Transverse colon (tissue), 4 donors: ENCODE results near the gene FANCE. TPM values are rescaled to one million over a fixed set of nuclear protein-coding genes. Genes with fewer than 3 reads are reported as not detected.

ENCODE experiments used
- DNase-seq: peaks from one replicate; pipeline ENCODE4 v3.0.0-alpha.2; 2019
- H3K27ac ChIP-seq, 4 donors: fragments of 200-600 bp; sonication (generic); 2 replicates each; pipeline ENCODE4 v1.5.1; 2016 to 2018; ENCODE audit warnings: inconsistent platforms in 4 of 4
- H3K27me3 ChIP-seq: fragments of 200-600 bp; sonication (generic); 2 replicates; pipeline ENCODE4 v1.5.1; 2017; ENCODE audit warnings: inconsistent platforms
- H3K36me3 ChIP-seq, 4 donors: fragments of 200-600 bp; sonication (generic); 2 replicates each; pipeline ENCODE4 v1.5.1; 2017 to 2019; ENCODE audit warnings: inconsistent platforms in 4 of 4
- H3K4me1 ChIP-seq, 4 donors: fragments of 200-600 bp; sonication (generic); 2 replicates each; pipeline ENCODE4 v1.5.1; 2017 to 2020; ENCODE audit warnings: inconsistent platforms in 4 of 4
- H3K4me3 ChIP-seq, 4 donors: fragments of 200-600 bp; sonication (generic); 1 replicate in 1 of 4; 2 replicates in 3 of 4; pipeline versions ENCODE4 v1.5.1 to v1.6.1; 2017 to 2019; ENCODE audit warnings: inconsistent platforms in 4 of 4
- H3K9me3 ChIP-seq, 2 donors: fragments of 200-600 bp; sonication (generic); 2 replicates each; pipeline ENCODE4 v1.5.1; 2017 to 2019; ENCODE audit warnings: inconsistent platforms in 2 of 2
- EP300 ChIP-seq: sonication (generic); formaldehyde crosslinking; IDR thresholded peaks from one replicate; pipeline ENCODE4 v1.6.1; 2017; ENCODE audit warnings: antibody characterized with exemption, low read depth
- POLR2A ChIP-seq: fragments of 450-650 bp; IDR thresholded peaks from one replicate; pipeline ENCODE4 v1.6.1; 2016; ENCODE audit warnings: antibody characterized with exemption, mild to moderate bottlenecking, moderate library complexity
- POLR2AphosphoS5 ChIP-seq, 3 donors: sonication (generic); formaldehyde crosslinking; IDR thresholded peaks; one replicate each; pipeline ENCODE4 v1.6.1; 2016; ENCODE audit warnings: antibody characterized with exemption in 3 of 3
- WGBS, 2 donors: methylation state at CpG; one replicate each; pipeline ENCODE4 v1.1.5; 2018; ENCODE audit warnings: low coverage in 1 of 2; 5-methylcytosine and 5-hydroxymethylcytosine counted together
- in situ Hi-C, 4 donors: fragments of 200-750 bp; cut with MboI; loops; one replicate each; pipeline versions ENCODE4 v1.15.0 to v1.15.1; 2017; ENCODE audit warnings: low sequenced_read_pairs in 3 of 4, low pct_ligation_motif_present in 1 of 4, low pct_unique_long_range_greater_than_20kb in 1 of 4
- intact Hi-C: fragments of 100-400 bp; cut with DNase I; formaldehyde crosslinking; loops from one replicate; pipeline ENCODE4 v1.15.1; 2023; ENCODE audit warnings: low total_unique reads
- total RNA-seq, 4 donors: library from RNA; depleted of rRNA; stranded (reverse); fragments of >200 nt; gene quantifications; one replicate each; pipeline ENCODE4 v1.1.0, GENCODE V29; 2016
- TF ChIP-seq, protein P1 (sequence below), 5 experiments: fragments of 200-600 bp in 3 of 5; fragments of 450-650 bp in 2 of 5; sonication (generic) in 3 of 5; IDR thresholded peaks; 1 replicate in 2 of 5; 2 replicates in 3 of 5; pipeline ENCODE4 v1.5.1; 2016 to 2017; ENCODE audit warnings: antibody characterized with exemption in 5 of 5, inconsistent platforms in 3 of 5, mild to moderate bottlenecking in 2 of 5, moderate library complexity in 1 of 5

FANCE gene
- total RNA-seq, 4 donors from 2014 or later: 0.75 to 30.8 (median 3.8) TPM

DNA sequence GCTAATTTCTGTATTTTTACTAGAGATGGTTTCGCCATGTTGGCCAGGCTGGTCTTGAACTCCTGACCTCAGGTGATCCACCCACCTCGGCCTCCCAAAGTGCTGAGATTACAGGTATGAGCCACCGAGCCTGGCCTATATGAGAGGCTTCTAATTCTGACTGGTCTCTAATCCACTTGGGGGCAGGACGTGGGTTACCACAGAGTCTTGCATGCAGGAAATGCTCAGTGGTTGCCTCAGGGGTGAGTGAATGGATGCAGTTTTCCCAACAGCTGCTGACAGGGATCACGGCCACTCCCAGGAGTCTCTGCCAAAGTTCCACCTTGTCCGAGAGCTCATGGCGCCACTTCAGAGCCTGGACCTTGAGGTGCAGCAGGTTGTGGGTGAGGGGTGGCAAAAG is 6.4 kb upstream of the FANCE start:
- 60 to 100% methylated on average over 1 to 5 of the region's 7 CpGs for whole genome bisulfite sequencing, 2 donors
- in situ Hi-C loops: loop anchor here in 3 of 4 donors (10.0 to 25.0 kb wide), 2 partner anchors 101 to 133 kb away; partner anchors contain the start of gene PPARD (in 2 of the 3)
- no peak overlapping the region for H3K27ac ChIP-seq
- no peak for TF ChIP-seq POLR2A
- TF ChIP-seq, protein P1, sequence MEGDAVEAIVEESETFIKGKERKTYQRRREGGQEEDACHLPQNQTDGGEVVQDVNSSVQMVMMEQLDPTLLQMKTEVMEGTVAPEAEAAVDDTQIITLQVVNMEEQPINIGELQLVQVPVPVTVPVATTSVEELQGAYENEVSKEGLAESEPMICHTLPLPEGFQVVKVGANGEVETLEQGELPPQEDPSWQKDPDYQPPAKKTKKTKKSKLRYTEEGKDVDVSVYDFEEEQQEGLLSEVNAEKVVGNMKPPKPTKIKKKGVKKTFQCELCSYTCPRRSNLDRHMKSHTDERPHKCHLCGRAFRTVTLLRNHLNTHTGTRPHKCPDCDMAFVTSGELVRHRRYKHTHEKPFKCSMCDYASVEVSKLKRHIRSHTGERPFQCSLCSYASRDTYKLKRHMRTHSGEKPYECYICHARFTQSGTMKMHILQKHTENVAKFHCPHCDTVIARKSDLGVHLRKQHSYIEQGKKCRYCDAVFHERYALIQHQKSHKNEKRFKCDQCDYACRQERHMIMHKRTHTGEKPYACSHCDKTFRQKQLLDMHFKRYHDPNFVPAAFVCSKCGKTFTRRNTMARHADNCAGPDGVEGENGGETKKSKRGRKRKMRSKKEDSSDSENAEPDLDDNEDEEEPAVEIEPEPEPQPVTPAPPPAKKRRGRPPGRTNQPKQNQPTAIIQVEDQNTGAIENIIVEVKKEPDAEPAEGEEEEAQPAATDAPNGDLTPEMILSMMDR (IDR thresholded peaks at IDR 0.05): no peak
- no peak for TF ChIP-seq EP300
- no peak for TF ChIP-seq POLR2AphosphoS5 (IDR thresholded peaks at IDR 0.05)
- no peaks in the 10 kb centered on the region for H3K27me3 ChIP-seq
- H3K36me3 ChIP-seq: no peaks in the 10 kb centered on the region
- DNase-seq: no peak
- intact Hi-C loops: no loop called here
- no peaks in the 10 kb centered on the region for H3K4me1 ChIP-seq
- no peak overlapping the region for H3K4me3 ChIP-seq
- H3K9me3 ChIP-seq: no peaks in the 10 kb centered on the region

DNA sequence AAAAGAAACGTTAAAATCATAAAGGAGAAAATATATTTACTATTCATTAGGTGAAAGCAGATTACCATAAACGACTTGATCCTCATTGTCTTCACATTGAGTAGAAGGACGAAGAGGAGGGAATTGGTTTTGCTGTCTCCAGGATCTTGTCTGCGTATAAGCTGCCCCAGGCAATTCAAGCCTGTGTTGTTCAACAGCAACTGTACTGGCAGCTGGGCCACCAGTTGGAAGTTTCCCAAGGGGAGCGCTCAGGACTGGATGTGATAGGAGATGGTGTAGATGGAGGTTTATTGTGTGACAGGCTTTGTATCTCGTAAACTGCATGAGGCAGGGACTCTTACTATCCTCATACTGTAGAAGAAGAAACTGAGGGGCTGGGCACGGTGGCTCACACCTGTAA is 3.9 kb upstream of the FANCE start:
- DNase-seq: no peak
- no peaks in the 10 kb centered on the region for H3K9me3 ChIP-seq
- H3K27ac ChIP-seq: no peak overlapping the region
- no peaks in the 10 kb centered on the region for H3K27me3 ChIP-seq
- TF ChIP-seq POLR2A: no peak
- TF ChIP-seq POLR2AphosphoS5 (IDR thresholded peaks at IDR 0.05): no peak
- TF ChIP-seq, protein P1 (IDR thresholded peaks at IDR 0.05): no peak
- no peak for TF ChIP-seq EP300
- intact Hi-C loops: no loop called here
- WGBS, 2 donors: 58 to 67% methylated on average over 3 to 7 of the region's 7 CpGs
- H3K36me3 ChIP-seq: no peaks in the 10 kb centered on the region
- H3K4me1 ChIP-seq: peaks cover 5 to 15% (median 12%) of the 10 kb centered on the region in 4 donors
- in situ Hi-C loops: loop anchor here in 3 of 4 donors (10.0 to 25.0 kb wide), 2 partner anchors 103 to 136 kb away; partner anchors contain the start of gene PPARD (in 2 of the 3)
- H3K4me3 ChIP-seq: no peak overlapping the region

DNA sequence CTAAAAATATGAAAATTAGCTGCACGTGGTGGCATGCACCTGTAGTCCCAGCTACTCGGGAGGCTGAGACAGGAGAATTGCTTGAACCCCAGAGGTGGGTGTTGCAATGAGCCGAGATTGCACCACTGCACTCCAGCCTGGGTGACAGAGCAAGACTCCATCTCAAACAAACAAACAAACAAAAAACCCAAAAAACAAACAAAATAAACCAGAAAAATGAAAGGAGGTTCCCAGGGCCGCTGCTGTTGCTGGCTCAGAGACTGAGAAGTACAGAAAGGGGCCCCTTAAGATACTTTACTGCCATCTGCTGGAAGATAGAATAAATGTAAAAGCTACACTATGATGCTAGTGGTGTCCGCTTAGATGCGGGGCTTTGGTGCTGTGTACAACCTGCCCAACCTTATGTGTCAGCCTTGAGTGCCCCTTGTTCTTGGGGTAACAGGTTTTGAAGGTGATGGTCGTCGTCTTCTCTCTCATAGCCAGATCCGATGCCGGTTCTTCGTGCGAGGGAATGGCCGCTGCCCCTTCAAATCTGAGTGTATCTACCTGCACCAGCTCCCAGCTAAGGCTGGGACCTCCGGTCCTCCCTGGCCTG is 2.8 kb upstream of the FANCE start:
- DNase-seq: no peak
- in situ Hi-C loops: loop anchor here in 3 of 4 donors (10.0 to 25.0 kb wide), 2 partner anchors 105 to 137 kb away; partner anchors contain the start of gene PPARD (in 2 of the 3)

More for the DNA sequence above, 2.8 kb upstream of the FANCE start:
- H3K27ac ChIP-seq: no peak overlapping the region
- WGBS, 2 donors: 30 to 35% methylated on average over 10 to 14 of the region's 14 CpGs
- no peaks in the 10 kb centered on the region for H3K27me3 ChIP-seq
- no peaks in the 10 kb centered on the region for H3K36me3 ChIP-seq
- H3K4me3 ChIP-seq: no peak overlapping the region
- H3K9me3 ChIP-seq: no peaks in the 10 kb centered on the region
- peaks cover 9 to 21% (median 16%) of the 10 kb centered on the region in 4 donors for H3K4me1 ChIP-seq
- intact Hi-C loops: no loop called here
- TF ChIP-seq POLR2A: no peak
- TF ChIP-seq, protein P1 (IDR thresholded peaks at IDR 0.05): peak; percentile 72 to 83 (median 79)
